HCT116 (cell line): ENCODE measurements around the gene ZP3. TPM values are rescaled to one million over a fixed set of nuclear protein-coding genes. Genes with fewer than 3 reads are reported as not detected.

Experiments used
- ATAC-seq: fragments of 200-7000 bp; cut with Tn5 transposase; 2 replicates; pipeline ENCODE4 v1.9.1; 2020; ENCODE audit warnings: mild to moderate bottlenecking, moderate library complexity
- BruUV-seq: library from RNA; stranded (reverse); fragments of 400-500 nt; replicated peaks from 2 replicates; lab custom pipeline; 2021; lab: Mats Ljungman, UMichigan
- CTCF ChIA-PET: fragments of 300-600 bp; sonication (Branson Sonifier 250); formaldehyde crosslinking; loops from one replicate; lab custom pipeline; 2021; ENCODE audit warnings: antibody characterized with exemption; lab: Charles Lee
- POLR2A ChIA-PET: fragments of 300-600, 350-600 bp; sonication (Branson Sonifier 250); formaldehyde crosslinking; loops from one replicate; lab custom pipeline; 2021; ENCODE audit warnings: antibody characterized with exemption; lab: Charles Lee
- RAD21 ChIA-PET, 2 experiments: fragments of 300-600 bp; sonication (Branson Sonifier 250); formaldehyde crosslinking; loops; one replicate each; lab custom pipeline; 2023; ENCODE audit warnings: low total read pairs in 2 of 2; ENCODE audit not compliant: uncharacterized antibody in 2 of 2, unreplicated experiment in 2 of 2, low non-redundant PET in 1 of 2; lab: Charles Lee
- DNase-seq: peaks from one replicate; pipeline ENCODE4 v3.0.0-alpha.2; 2010; ENCODE audit warnings: low read depth, low spot score
- H2AFZ ChIP-seq: fragments of 200-600 bp; shearing (Covaris generic), sonication (generic); 2 replicates; pipeline ENCODE4 v1.6.1; 2017; ENCODE audit warnings: low read depth, mixed run types, mixed read lengths, antibody characterized with exemption, low read length; ENCODE audit not compliant: poor library complexity, severe bottlenecking
- H3K27ac ChIP-seq: 2 replicates; pipeline ENCODE4 v1.5.1; 2012; ENCODE audit warnings: low read depth, low read length
- H3K27me3 ChIP-seq: fragments of 200-600 bp; sonication (generic); 2 replicates; pipeline ENCODE4 v1.6.1; 2016; ENCODE audit warnings: mixed run types, low read length, mixed read lengths; ENCODE audit not compliant: insufficient read depth
- H3K36me3 ChIP-seq, 2 experiments: fragments of 200-500 bp in 1 of 2; fragments of 200-600 bp in 1 of 2; sonication (Bioruptor generic) in 1 of 2; sonication (generic) in 1 of 2; 2 replicates each; pipeline versions ENCODE4 v1.5.1 to v1.6.1; 2014 to 2016; ENCODE audit warnings: low read length in 2 of 2, inconsistent platforms in 1 of 2, mixed read lengths in 1 of 2, mixed run types in 1 of 2; ENCODE audit not compliant: insufficient read depth in 2 of 2, control insufficient read depth in 1 of 2
- H3K4me1 ChIP-seq, 2 experiments: fragments of 200-600 bp in 1 of 2; sonication (generic) in 1 of 2; 2 replicates each; pipeline versions ENCODE4 v1.5.1 to v1.6.1; 2012 to 2017; ENCODE audit warnings: low read length in 2 of 2, inconsistent platforms in 1 of 2, mild to moderate bottlenecking in 1 of 2, mixed read lengths in 1 of 2, mixed run types in 1 of 2, moderate library complexity in 1 of 2; ENCODE audit not compliant: insufficient read depth in 2 of 2, control insufficient read depth in 1 of 2
- H3K4me2 ChIP-seq: fragments of 200-600 bp; sonication (generic); 2 replicates; pipeline ENCODE4 v1.6.1; 2017; ENCODE audit warnings: mixed run types, low read length, mixed read lengths
- H3K4me3 ChIP-seq, 2 experiments: fragments of 200-600 bp in 1 of 2; sonication (generic) in 1 of 2; replicated peaks in 1 of 2; 2 replicates each; pipeline ENCODE4 v1.5.1; 2011 to 2016; ENCODE audit warnings: low read length in 2 of 2, control low read depth in 1 of 2, low read depth in 1 of 2, mild to moderate bottlenecking in 1 of 2, mixed read lengths in 1 of 2, mixed run types in 1 of 2
- H3K79me2 ChIP-seq: fragments of 200-600 bp; sonication (generic); 2 replicates; pipeline ENCODE4 v1.6.1; 2017; ENCODE audit warnings: mild to moderate bottlenecking, mixed run types, low read length, moderate library complexity, mixed read lengths; ENCODE audit not compliant: insufficient read depth
- H3K9ac ChIP-seq: fragments of 200-600 bp; sonication (generic); 2 replicates; pipeline ENCODE4 v1.6.1; 2016; ENCODE audit warnings: low read length, mixed read lengths
- H3K9me2 ChIP-seq: fragments of 200-600 bp; sonication (generic), shearing (Covaris generic); 2 replicates; pipeline ENCODE4 v1.6.1; 2017; ENCODE audit warnings: mixed run types, mild to moderate bottlenecking, moderate library complexity; ENCODE audit not compliant: insufficient read depth
- H3K9me3 ChIP-seq, 2 experiments: fragments of 200-500 bp in 1 of 2; fragments of 200-600 bp in 1 of 2; sonication (Bioruptor generic) in 1 of 2; sonication (generic) in 1 of 2; 2 replicates each; pipeline ENCODE4 v1.6.1; 2014 to 2017; ENCODE audit warnings: low read length in 2 of 2, mixed read lengths in 2 of 2, inconsistent platforms in 1 of 2, low read depth in 1 of 2, mild to moderate bottlenecking in 1 of 2, mixed run types in 1 of 2, moderate library complexity in 1 of 2; ENCODE audit not compliant: control insufficient read depth in 1 of 2, insufficient read depth in 1 of 2
- H4K20me1 ChIP-seq: fragments of 200-600 bp; sonication (generic), shearing (Covaris generic); 2 replicates; pipeline ENCODE4 v1.6.1; 2017; ENCODE audit warnings: mixed run types, mild to moderate bottlenecking, moderate library complexity; ENCODE audit not compliant: insufficient read depth
- ELF1 ChIP-seq: IDR thresholded peaks from 2 replicates; pipeline ENCODE4 v1.6.1; 2012; ENCODE audit warnings: low read depth, borderline replicate concordance
- EZH2 ChIP-seq: fragments of 200-600 bp; sonication (generic); IDR thresholded peaks from 2 replicates; pipeline ENCODE4 v1.6.1; 2017; ENCODE audit warnings: antibody characterized with exemption, mixed run types
- EZH2phosphoT487 ChIP-seq: fragments of 200-600 bp; IDR thresholded peaks from 2 replicates; pipeline ENCODE4 v1.6.1; 2018; ENCODE audit warnings: antibody characterized with exemption, borderline replicate concordance
- YY1 ChIP-seq: IDR thresholded peaks from 2 replicates; pipeline ENCODE4 v1.6.1; 2011; ENCODE audit warnings: low read length, low read depth, moderate library complexity, mild to moderate bottlenecking; ENCODE audit not compliant: insufficient replicate concordance; ENCODE audit errors: extremely low read depth
- ZFX ChIP-seq: fragments of 450-650 bp; IDR thresholded peaks from 2 replicates; pipeline ENCODE4 v1.6.1; 2017
- intact Hi-C: fragments of 100-400 bp; cut with micrococcal nuclease; formaldehyde crosslinking; loops from 2 replicates; pipeline ENCODE4 v1.10.0; 2022
- total RNA-seq: library from RNA; stranded (reverse); gene quantifications from one replicate; pipeline ENCODE4 v1.2.1, GENCODE V29; 2021; ENCODE audit not compliant: unreplicated experiment

The ZP3 gene
- total RNA-seq, 1 experiment from 2014 or later, result 23.4 TPM

GRCh38 chr7:76377186-76377918 lies 47.4 kb upstream of the ZP3 start:
- H4K20me1 ChIP-seq, result no peaks in the 10 kb centered on the region
- H3K4me3 ChIP-seq, result no peak overlapping the region
- no peaks in the 10 kb centered on the region for H3K27me3 ChIP-seq
- H3K9me2 ChIP-seq, result no peaks in the 10 kb centered on the region
- no peak overlapping the region for H3K9ac ChIP-seq
- CTCF ChIA-PET, result no interaction called here
- H3K79me2 ChIP-seq, result no peaks in the 10 kb centered on the region
- no peaks in the 10 kb centered on the region for H3K36me3 ChIP-seq
- no peak overlapping the region for H2AFZ ChIP-seq
- ATAC-seq, result no peak
- intact Hi-C loops, result no loop called here
- no peak for DNase-seq
- H3K4me2 ChIP-seq, result no peak overlapping the region; the same call in 1 of the 2 replicates
- TF ChIP-seq ELF1 (no peak), EZH2phosphoT487 (no peak)
- TF ChIP-seq, all 23 proteins: peak for 0
- BruUV-seq, result no TSS peak
- ChIA-PET POLR2A (interaction anchor here (0.9 to 1.4 kb wide), 2 partner anchors 13 to 57 kb away, joined by 3 to 4 read pairs; no protein-coding TSS in a partner anchor), RAD21 (no interaction called here)
- no peaks in the 10 kb centered on the region for H3K9me3 ChIP-seq
- H3K4me1 ChIP-seq, result peaks cover 33 to 59% of the 10 kb centered on the region in 2 experiments
- no peak overlapping the region for H3K27ac ChIP-seq

GRCh38 chr7:76380623-76380966 lies 44.2 kb upstream of the ZP3 start:
- no peaks in the 10 kb centered on the region for H3K27me3 ChIP-seq
- H3K9ac ChIP-seq, result peak overlapping the region; percentile 68
- BruUV-seq, result no TSS peak
- intact Hi-C loops, result no loop called here
- peak overlapping the region; percentile 87 for H3K27ac ChIP-seq
- peaks cover 25 to 56% of the 10 kb centered on the region in 2 experiments for H3K4me1 ChIP-seq
- peak overlapping the region; percentile 73 for H3K4me2 ChIP-seq
- no peaks in the 10 kb centered on the region for H3K36me3 ChIP-seq
- H2AFZ ChIP-seq, result no peak overlapping the region
- RAD21 ChIA-PET, result no interaction called here
- no peaks in the 10 kb centered on the region for H3K79me2 ChIP-seq
- peak overlapping the region in 1 of 2 experiments; percentile 48; a peak in 2 of 4 replicates for H3K4me3 ChIP-seq
- DNase-seq, result no peak
- POLR2A ChIA-PET, result no interaction called here
- H3K9me2 ChIP-seq, result no peaks in the 10 kb centered on the region
- H4K20me1 ChIP-seq, result no peaks in the 10 kb centered on the region
- ATAC-seq, result no peak
- H3K9me3 ChIP-seq, result no peaks in the 10 kb centered on the region
- CTCF ChIA-PET, result no interaction called here
- no peak for TF ChIP-seq ZFX
- no peak for TF ChIP-seq EZH2
- no peak for TF ChIP-seq YY1
